ENCODE data around the gene PTPRB. TPM values are rescaled to one million over a fixed set of nuclear protein-coding genes. Genes with fewer than 3 reads are reported as not detected.

PTPRB gene
- total and polyA plus RNA-seq, 5 donors from 2014 or later, result not detected

- Histone ChIP-seq H3K27ac (ENCODE audit: insufficient read depth, low read length, poor library complexity, severe bottlenecking) (no peak overlapping the region), H3K27me3 (ENCODE audit: control insufficient read depth, insufficient read depth, low read length) (no peaks in the 10 kb centered on the region), H3K36me3 (ENCODE audit: control insufficient read depth, insufficient read depth, low read length) (no peaks in the 10 kb centered on the region), H3K4me3 (ENCODE audit: low read depth, low read length) (no peak overlapping the region), H3K9me3 (ENCODE audit: control insufficient read depth in 2 of 2, low read length in 2 of 2) (no peaks in the 10 kb centered on the region), H3K4me1 (ENCODE audit: control insufficient read depth, insufficient read depth, low read length, poor library complexity, severe bottlenecking) (no peaks in the 10 kb centered on the region)
- Mint-ChIP-seq H3K27me3 (no peaks in the 10 kb centered on the region), H3K27ac (no peak overlapping the region), H3K4me3 (no peak overlapping the region), H3K4me1 (no peaks in the 10 kb centered on the region), H3K36me3 (no peaks in the 10 kb centered on the region), H3K9me3 (peaks cover 0 to 3% (median 0%) of the 10 kb centered on the region in 7 donors)
- ATAC-seq (ENCODE audit: low read depth in 2 of 2) (no peak), DNase-seq (no peak)
These were observed 17.6 kb downstream of the PTPRB start for GRCh38 chr12:70619471-70620152.

- no peaks in the 10 kb centered on the region for H3K4me1 ChIP-seq (ENCODE audit: control insufficient read depth, insufficient read depth, low read length, poor library complexity, severe bottlenecking)
- H3K36me3 ChIP-seq (ENCODE audit: control insufficient read depth, insufficient read depth, low read length), result no peaks in the 10 kb centered on the region
- ATAC-seq (ENCODE audit: low read depth in 2 of 2) (no peak), DNase-seq (no peak)
- H3K4me3 ChIP-seq (ENCODE audit: low read depth, low read length), result no peak overlapping the region
- Mint-ChIP-seq H3K36me3 (no peaks in the 10 kb centered on the region), H3K9me3 (peaks cover 0 to 2% (median 0%) of the 10 kb centered on the region in 7 donors), H3K4me3 (no peak overlapping the region), H3K4me1 (no peaks in the 10 kb centered on the region), H3K27ac (no peak overlapping the region), H3K27me3 (peaks cover 5% of the 10 kb centered on the region)
- peaks cover 3% of the 10 kb centered on the region for H3K27me3 ChIP-seq (ENCODE audit: control insufficient read depth, insufficient read depth, low read length)
- H3K27ac ChIP-seq (ENCODE audit: insufficient read depth, low read length, poor library complexity, severe bottlenecking), result no peak overlapping the region
- no peaks in the 10 kb centered on the region for H3K9me3 ChIP-seq (ENCODE audit: control insufficient read depth in 2 of 2, low read length in 2 of 2)
These were observed 18.9 kb downstream of the PTPRB start for GRCh38 chr12:70618371-70618770.

- peaks cover 3% of the 10 kb centered on the region for H3K27me3 ChIP-seq (ENCODE audit: control insufficient read depth, insufficient read depth, low read length)
- no peaks in the 10 kb centered on the region for H3K4me1 ChIP-seq (ENCODE audit: control insufficient read depth, insufficient read depth, low read length, poor library complexity, severe bottlenecking)
- no peaks in the 10 kb centered on the region for H3K4me1 Mint-ChIP-seq
- no peak for ATAC-seq (ENCODE audit: low read depth in 2 of 2)
- no peaks in the 10 kb centered on the region for H3K36me3 ChIP-seq (ENCODE audit: control insufficient read depth, insufficient read depth, low read length)
- H3K36me3 Mint-ChIP-seq, result no peaks in the 10 kb centered on the region
- H3K4me3 ChIP-seq (ENCODE audit: low read depth, low read length), result no peak overlapping the region
- H3K27me3 Mint-ChIP-seq, result peaks cover 6% of the 10 kb centered on the region
- no peak overlapping the region for H3K4me3 Mint-ChIP-seq
- no peaks in the 10 kb centered on the region for H3K9me3 ChIP-seq (ENCODE audit: control insufficient read depth in 2 of 2, low read length in 2 of 2)
- no peak overlapping the region for H3K27ac ChIP-seq (ENCODE audit: insufficient read depth, low read length, poor library complexity, severe bottlenecking)
- H3K27ac Mint-ChIP-seq, result no peak overlapping the region
- no peak for DNase-seq
- H3K9me3 Mint-ChIP-seq, result peaks cover 0 to 2% (median 0%) of the 10 kb centered on the region in 7 donors
These were observed 19.8 kb downstream of the PTPRB start for GRCh38 chr12:70617450-70617849.

GRCh38 chr12:70615174-70615866, 21.9 kb downstream of the PTPRB start:
- H3K4me3 Mint-ChIP-seq, result no peak overlapping the region
- H3K27ac Mint-ChIP-seq, result no peak overlapping the region
- no peaks in the 10 kb centered on the region for H3K9me3 ChIP-seq (ENCODE audit: control insufficient read depth in 2 of 2, low read length in 2 of 2)
- H3K27me3 Mint-ChIP-seq, result peaks cover 11% of the 10 kb centered on the region
- peaks cover 3% of the 10 kb centered on the region for H3K27me3 ChIP-seq (ENCODE audit: control insufficient read depth, insufficient read depth, low read length)
- H3K36me3 Mint-ChIP-seq, result no peaks in the 10 kb centered on the region
- H3K4me1 Mint-ChIP-seq, result peaks cover 0 to 3% (median 0%) of the 10 kb centered on the region in 4 donors
- peaks cover 0 to 1% (median 0%) of the 10 kb centered on the region in 7 donors for H3K9me3 Mint-ChIP-seq
- DNase-seq (no peak), ATAC-seq (ENCODE audit: low read depth in 2 of 2) (no peak)
- H3K27ac ChIP-seq (ENCODE audit: insufficient read depth, low read length, poor library complexity, severe bottlenecking), result no peak overlapping the region
- no peaks in the 10 kb centered on the region for H3K36me3 ChIP-seq (ENCODE audit: control insufficient read depth, insufficient read depth, low read length)
- no peaks in the 10 kb centered on the region for H3K4me1 ChIP-seq (ENCODE audit: control insufficient read depth, insufficient read depth, low read length, poor library complexity, severe bottlenecking)
- H3K4me3 ChIP-seq (ENCODE audit: low read depth, low read length), result no peak overlapping the region

GRCh38 chr12:70609739-70610491, 27.3 kb downstream of the PTPRB start:
- Mint-ChIP-seq H3K4me3 (peak overlapping the region in 2 of 4 donors; percentile 64 to 67), H3K27me3 (peaks cover 31% of the 10 kb centered on the region)
- peak in 1 of 3 donors; percentile 3 for DNase-seq

GRCh38 chr12:70609203-70609602, 28.0 kb downstream of the PTPRB start:
- H3K27ac ChIP-seq (ENCODE audit: insufficient read depth, low read length, poor library complexity, severe bottlenecking), result no peak overlapping the region
- peaks cover 0 to 8% (median 0%) of the 10 kb centered on the region in 4 donors for H3K4me1 Mint-ChIP-seq
- H3K27ac Mint-ChIP-seq, result no peak overlapping the region
- H3K36me3 ChIP-seq (ENCODE audit: control insufficient read depth, insufficient read depth, low read length), result no peaks in the 10 kb centered on the region
- H3K27me3 ChIP-seq (ENCODE audit: control insufficient read depth, insufficient read depth, low read length), result peaks cover 7% of the 10 kb centered on the region
- H3K9me3 ChIP-seq (ENCODE audit: control insufficient read depth in 2 of 2, low read length in 2 of 2), result no peaks in the 10 kb centered on the region
- H3K4me3 Mint-ChIP-seq, result peak overlapping the region in 3 of 4 donors; percentile 64 to 67 (median 64)
- DNase-seq, result no peak
- ATAC-seq (ENCODE audit: low read depth in 2 of 2), result no peak
- H3K9me3 Mint-ChIP-seq, result no peaks in the 10 kb centered on the region
- H3K4me3 ChIP-seq (ENCODE audit: low read depth, low read length), result no peak overlapping the region
- H3K4me1 ChIP-seq (ENCODE audit: control insufficient read depth, insufficient read depth, low read length, poor library complexity, severe bottlenecking), result no peaks in the 10 kb centered on the region
- H3K36me3 Mint-ChIP-seq, result no peaks in the 10 kb centered on the region
- H3K27me3 Mint-ChIP-seq, result peaks cover 31% of the 10 kb centered on the region

More at GRCh38 chr12:70609739-70610491, 27.3 kb downstream of the PTPRB start:
- Histone ChIP-seq H3K27ac (ENCODE audit: insufficient read depth, low read length, poor library complexity, severe bottlenecking) (no peak overlapping the region), H3K4me1 (ENCODE audit: control insufficient read depth, insufficient read depth, low read length, poor library complexity, severe bottlenecking) (no peaks in the 10 kb centered on the region), H3K9me3 (ENCODE audit: control insufficient read depth in 2 of 2, low read length in 2 of 2) (no peaks in the 10 kb centered on the region), H3K4me3 (ENCODE audit: low read depth, low read length) (no peak overlapping the region), H3K27me3 (ENCODE audit: control insufficient read depth, insufficient read depth, low read length) (peaks cover 7% of the 10 kb centered on the region), H3K36me3 (ENCODE audit: control insufficient read depth, insufficient read depth, low read length) (no peaks in the 10 kb centered on the region)
- Mint-ChIP-seq H3K36me3 (no peaks in the 10 kb centered on the region), H3K9me3 (no peaks in the 10 kb centered on the region), H3K4me1 (peaks cover 0 to 8% (median 0%) of the 10 kb centered on the region in 4 donors), H3K27ac (no peak overlapping the region)
- no peak for ATAC-seq (ENCODE audit: low read depth in 2 of 2)

- DNase-seq (no peak), ATAC-seq (ENCODE audit: low read depth in 2 of 2) (no peak)
- Mint-ChIP-seq H3K36me3 (no peaks in the 10 kb centered on the region), H3K9me3 (no peaks in the 10 kb centered on the region), H3K4me3 (no peak overlapping the region), H3K27ac (no peak overlapping the region), H3K4me1 (peaks cover 0 to 8% (median 0%) of the 10 kb centered on the region in 4 donors), H3K27me3 (peaks cover 25% of the 10 kb centered on the region)
- Histone ChIP-seq H3K4me1 (ENCODE audit: control insufficient read depth, insufficient read depth, low read length, poor library complexity, severe bottlenecking) (no peaks in the 10 kb centered on the region), H3K4me3 (ENCODE audit: low read depth, low read length) (no peak overlapping the region), H3K36me3 (ENCODE audit: control insufficient read depth, insufficient read depth, low read length) (no peaks in the 10 kb centered on the region), H3K9me3 (ENCODE audit: control insufficient read depth in 2 of 2, low read length in 2 of 2) (no peaks in the 10 kb centered on the region), H3K27ac (ENCODE audit: insufficient read depth, low read length, poor library complexity, severe bottlenecking) (no peak overlapping the region), H3K27me3 (ENCODE audit: control insufficient read depth, insufficient read depth, low read length) (peaks cover 4% of the 10 kb centered on the region)
These were observed 29.0 kb downstream of the PTPRB start for GRCh38 chr12:70608184-70608583.
